WTC11 (cell line): ENCODE data around the gene FOXA1.

Experiments
- CTCF ChIP-seq: fragments of 200-600 bp; IDR thresholded peaks from 2 replicates; pipeline ENCODE4 v1.8.0; 2022; ENCODE audit warnings: antibody characterized with exemption
- SP1 ChIP-seq: sonication (generic); formaldehyde crosslinking; conservative IDR thresholded peaks from 2 replicates; pipeline ENCODE4 v1.8.1; 2022; ENCODE audit warnings: missing genetic modification reagents
- ZNF425 ChIP-seq: fragments of 250-450 bp; sonication (Bioruptor Pico); conservative IDR thresholded peaks from 2 replicates; pipeline ENCODE4 v1.9.0; 2021; ENCODE audit warnings: mild to moderate bottlenecking

- no peak for TF ChIP-seq CTCF
- TF ChIP-seq ZNF425 = no peak
- TF ChIP-seq SP1 (CRISPR knock-in tag) = no peak
These were observed 28.4 kb upstream of the FOXA1 start for GRCh38 chr14:37623426-37623951.
